COLO668 (cell line): Measurements from ENCODE around the gene C6orf58.
"Not testable (repeated sequence)": the region's sequence is repeated elsewhere in the genome, so short reads cannot be mapped to it uniquely, and the experiment has no call there.

Experiments used
- DNase-seq: peaks from one replicate; lab custom pipeline; 2025; ENCODE audit not compliant: unreplicated experiment; lab: John Stamatoyannopoulos, UW

Gene C6orf58

GRCh38 chr6:127590344-127590743 is 13.4 kb downstream of the C6orf58 start:
- no peak for DNase-seq

GRCh38 chr6:127592964-127593363 is 16.0 kb downstream of the C6orf58 start:
- no peak for DNase-seq

GRCh38 chr6:127593456-127593855 is 16.5 kb downstream of the C6orf58 start:
- DNase-seq = not testable (repeated sequence)

GRCh38 chr6:127606131-127606562 is 29.2 kb downstream of the C6orf58 start:
- no peak for DNase-seq

GRCh38 chr6:127608554-127609270 is 31.7 kb downstream of the C6orf58 start:
- DNase-seq = no peak

GRCh38 chr6:127618729-127619128 is 41.8 kb downstream of the C6orf58 start:
- no peak for DNase-seq

GRCh38 chr6:127630800-127631199 is 53.8 kb downstream of the C6orf58 start:
- no peak for DNase-seq

GRCh38 chr6:127634178-127634577 is 57.2 kb downstream of the C6orf58 start:
- DNase-seq = no peak

GRCh38 chr6:127635091-127635490 is 58.1 kb downstream of the C6orf58 start:
- DNase-seq = no peak

- DNase-seq = no peak
Observed at GRCh38 chr6:127637830-127638409, 60.9 kb downstream of the C6orf58 start.
